ENCODE data around the gene PALLD.

The PALLD gene

GRCh38 chr4:168485156-168485910 is 11.5 kb upstream of the PALLD start:
- ATAC-seq: no peak
- Mint-ChIP-seq H3K27ac (no peak overlapping the region), H3K4me3 (no peak overlapping the region), H3K9me3 (no peaks in the 10 kb centered on the region), H3K27me3 (no peaks in the 10 kb centered on the region), H3K4me1 (peaks cover 47% of the 10 kb centered on the region)
- DNase-seq: no peak

- peak; percentile 94 for ATAC-seq
- peak in 1 of 2 donors; percentile 18 for DNase-seq
- H3K27me3 Mint-ChIP-seq: no peaks in the 10 kb centered on the region
- no peaks in the 10 kb centered on the region for H3K9me3 Mint-ChIP-seq
- H3K4me1 Mint-ChIP-seq: peaks cover 36% of the 10 kb centered on the region
- H3K4me3 Mint-ChIP-seq: no peak overlapping the region
- no peak overlapping the region for H3K27ac Mint-ChIP-seq
Observed at GRCh38 chr4:168486912-168487281, 10.0 kb upstream of the PALLD start.

GRCh38 chr4:168487282-168488035 is 9.4 kb upstream of the PALLD start:
- no peak overlapping the region for H3K4me3 Mint-ChIP-seq
- peak overlapping the region in 1 of 2 donors; percentile 80 for H3K27ac Mint-ChIP-seq
- H3K27me3 Mint-ChIP-seq: peaks cover 3% of the 10 kb centered on the region
- peak; percentile 76 for ATAC-seq
- DNase-seq: no peak
- H3K9me3 Mint-ChIP-seq: no peaks in the 10 kb centered on the region
- H3K4me1 Mint-ChIP-seq: peaks cover 31% of the 10 kb centered on the region

- Mint-ChIP-seq H3K27me3 (peaks cover 16% of the 10 kb centered on the region), H3K4me1 (peaks cover 18% of the 10 kb centered on the region), H3K9me3 (no peaks in the 10 kb centered on the region), H3K4me3 (no peak overlapping the region), H3K27ac (no peak overlapping the region)
- ATAC-seq (no peak), DNase-seq (no peak)
Observed at GRCh38 chr4:168488869-168489274, 8.0 kb upstream of the PALLD start.

GRCh38 chr4:168489616-168490015 is 7.2 kb upstream of the PALLD start:
- peaks cover 22% of the 10 kb centered on the region for H3K27me3 Mint-ChIP-seq
- no peaks in the 10 kb centered on the region for H3K9me3 Mint-ChIP-seq
- no peak for DNase-seq
- no peak overlapping the region for H3K4me3 Mint-ChIP-seq
- H3K27ac Mint-ChIP-seq: no peak overlapping the region
- peaks cover 18% of the 10 kb centered on the region for H3K4me1 Mint-ChIP-seq
- no peak for ATAC-seq

- Mint-ChIP-seq H3K27ac (no peak overlapping the region), H3K4me1 (peaks cover 13% of the 10 kb centered on the region), H3K27me3 (peaks cover 30% of the 10 kb centered on the region), H3K4me3 (no peak overlapping the region), H3K9me3 (no peaks in the 10 kb centered on the region)
- DNase-seq (no peak), ATAC-seq (no peak)
Observed at GRCh38 chr4:168490711-168491110, 6.1 kb upstream of the PALLD start.

GRCh38 chr4:168491563-168491962 is 5.3 kb upstream of the PALLD start:
- no peak for ATAC-seq
- no peaks in the 10 kb centered on the region for H3K9me3 Mint-ChIP-seq

GRCh38 chr4:168498251-168498650 is 1.4 kb downstream of the PALLD start:
- Mint-ChIP-seq H3K9me3 (no peaks in the 10 kb centered on the region), H3K27ac (no peak overlapping the region), H3K4me1 (peaks cover 4% of the 10 kb centered on the region), H3K4me3 (no peak overlapping the region), H3K27me3 (peaks cover 19% of the 10 kb centered on the region)
- no peak for ATAC-seq
- DNase-seq: no peak

More at GRCh38 chr4:168491563-168491962, 5.3 kb upstream of the PALLD start:
- DNase-seq: no peak
- Mint-ChIP-seq H3K4me3 (no peak overlapping the region), H3K27me3 (peaks cover 30% of the 10 kb centered on the region), H3K27ac (no peak overlapping the region), H3K4me1 (peaks cover 12% of the 10 kb centered on the region)

- ATAC-seq (no peak), DNase-seq (no peak)
- Mint-ChIP-seq H3K4me1 (peaks cover 14% of the 10 kb centered on the region), H3K27ac (no peak overlapping the region), H3K9me3 (no peaks in the 10 kb centered on the region), H3K27me3 (peaks cover 10% of the 10 kb centered on the region), H3K4me3 (no peak overlapping the region)
Observed at GRCh38 chr4:168499241-168499640, 2.4 kb downstream of the PALLD start.

- H3K27ac Mint-ChIP-seq: no peak overlapping the region
- peaks cover 17% of the 10 kb centered on the region for H3K4me1 Mint-ChIP-seq
- no peaks in the 10 kb centered on the region for H3K9me3 Mint-ChIP-seq
- ATAC-seq (no peak), DNase-seq (no peak)
- H3K27me3 Mint-ChIP-seq: no peaks in the 10 kb centered on the region
- no peak overlapping the region for H3K4me3 Mint-ChIP-seq
Observed at GRCh38 chr4:168501407-168501806, 4.6 kb downstream of the PALLD start.

GRCh38 chr4:168502861-168503260 is 6.0 kb downstream of the PALLD start:
- ATAC-seq: peak; percentile 39
- no peak overlapping the region for H3K4me3 Mint-ChIP-seq
- no peaks in the 10 kb centered on the region for H3K27me3 Mint-ChIP-seq
- no peak for DNase-seq
- no peak overlapping the region for H3K27ac Mint-ChIP-seq
- peaks cover 17% of the 10 kb centered on the region for H3K4me1 Mint-ChIP-seq
- H3K9me3 Mint-ChIP-seq: no peaks in the 10 kb centered on the region

- DNase-seq (no peak), ATAC-seq (no peak)
- H3K4me1 Mint-ChIP-seq: peaks cover 17% of the 10 kb centered on the region
- no peak overlapping the region for H3K27ac Mint-ChIP-seq
- no peaks in the 10 kb centered on the region for H3K9me3 Mint-ChIP-seq
- no peak overlapping the region for H3K4me3 Mint-ChIP-seq
- H3K27me3 Mint-ChIP-seq: no peaks in the 10 kb centered on the region
Observed at GRCh38 chr4:168503652-168504362, 7.0 kb downstream of the PALLD start.

GRCh38 chr4:168504526-168504925 is 7.7 kb downstream of the PALLD start:
- DNase-seq (no peak), ATAC-seq (no peak)
- Mint-ChIP-seq H3K9me3 (no peaks in the 10 kb centered on the region), H3K4me1 (peaks cover 21% of the 10 kb centered on the region), H3K4me3 (no peak overlapping the region), H3K27ac (no peak overlapping the region), H3K27me3 (no peaks in the 10 kb centered on the region)

GRCh38 chr4:168506014-168506413 is 9.2 kb downstream of the PALLD start:
- H3K4me3 Mint-ChIP-seq: no peak overlapping the region
- no peak overlapping the region for H3K27ac Mint-ChIP-seq
- no peaks in the 10 kb centered on the region for H3K9me3 Mint-ChIP-seq
- no peaks in the 10 kb centered on the region for H3K27me3 Mint-ChIP-seq
- ATAC-seq: no peak
- H3K4me1 Mint-ChIP-seq: peaks cover 36% of the 10 kb centered on the region
- DNase-seq: no peak

GRCh38 chr4:168507178-168507815 is 10.4 kb downstream of the PALLD start:
- DNase-seq: no peak

More at GRCh38 chr4:168507178-168507815, 10.4 kb downstream of the PALLD start:
- ATAC-seq: no peak
- Mint-ChIP-seq H3K27ac (no peak overlapping the region), H3K27me3 (no peaks in the 10 kb centered on the region), H3K9me3 (no peaks in the 10 kb centered on the region), H3K4me3 (no peak overlapping the region), H3K4me1 (peaks cover 49% of the 10 kb centered on the region)
